NB4 (cell line): ENCODE results near the gene DNAH2.

Experiments used
- CTCF ChIP-seq: IDR thresholded peaks from one replicate; pipeline ENCODE4 v1.5.1; 2012; ENCODE audit warnings: low read depth, low read length
- TF ChIP-seq, protein P1 (sequence below): IDR thresholded peaks from 2 replicates; pipeline ENCODE4 v1.6.1; 2011; ENCODE audit warnings: low read depth, low read length

- TF ChIP-seq CTCF, result no peak
- TF ChIP-seq, protein P1, sequence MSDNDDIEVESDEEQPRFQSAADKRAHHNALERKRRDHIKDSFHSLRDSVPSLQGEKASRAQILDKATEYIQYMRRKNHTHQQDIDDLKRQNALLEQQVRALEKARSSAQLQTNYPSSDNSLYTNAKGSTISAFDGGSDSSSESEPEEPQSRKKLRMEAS, result no peak
Observed at GRCh38 chr17:7717756-7718350, 309 bp downstream of the DNAH2 start.
